GM03348 (cell line): ENCODE data around the gene DMRT1.
"Not testable (repeated sequence)": the region's sequence is repeated elsewhere in the genome, so short reads cannot be mapped to it uniquely, and the experiment has no call there.

Source experiments
- DNase-seq: peaks from one replicate; pipeline ENCODE4 v3.0.0; 2012; ENCODE audit warnings: low spot score

DMRT1 gene

GRCh38 chr9:860706-861105, 19.2 kb downstream of the DMRT1 start:
- no peak for DNase-seq

- DNase-seq: not testable (repeated sequence)
Observed at GRCh38 chr9:861525-861924, 20.0 kb downstream of the DMRT1 start.

GRCh38 chr9:875119-875962, 33.8 kb downstream of the DMRT1 start:
- no peak for DNase-seq

- no peak for DNase-seq
Observed at GRCh38 chr9:876425-876824, 34.9 kb downstream of the DMRT1 start.

GRCh38 chr9:878239-878638, 36.7 kb downstream of the DMRT1 start:
- no peak for DNase-seq

- no peak for DNase-seq
Observed at GRCh38 chr9:880725-881124, 39.2 kb downstream of the DMRT1 start.

GRCh38 chr9:882416-882924, 41.0 kb downstream of the DMRT1 start:
- no peak for DNase-seq

GRCh38 chr9:883011-883410, 41.5 kb downstream of the DMRT1 start:
- DNase-seq: no peak

GRCh38 chr9:886886-887285, 45.4 kb downstream of the DMRT1 start:
- DNase-seq: no peak

GRCh38 chr9:892123-892522, 50.6 kb downstream of the DMRT1 start:
- no peak for DNase-seq

GRCh38 chr9:893115-893514, 51.6 kb downstream of the DMRT1 start:
- no peak for DNase-seq

- peak; percentile 78 for DNase-seq
Observed at GRCh38 chr9:893843-894420, 52.4 kb downstream of the DMRT1 start.

GRCh38 chr9:899440-900184, 58.1 kb downstream of the DMRT1 start:
- no peak for DNase-seq

GRCh38 chr9:903886-904285, 62.4 kb downstream of the DMRT1 start:
- DNase-seq: no peak

GRCh38 chr9:905906-906305, 64.4 kb downstream of the DMRT1 start:
- DNase-seq: no peak

GRCh38 chr9:908536-909205, 67.2 kb downstream of the DMRT1 start:
- no peak for DNase-seq

GRCh38 chr9:911005-911404, 69.5 kb downstream of the DMRT1 start:
- DNase-seq: no peak

- DNase-seq: no peak
Observed at GRCh38 chr9:912776-913175, 71.3 kb downstream of the DMRT1 start.

GRCh38 chr9:913526-913925, 72.0 kb downstream of the DMRT1 start:
- not testable (repeated sequence) for DNase-seq

- DNase-seq: no peak
Observed at GRCh38 chr9:917730-918129, 76.2 kb downstream of the DMRT1 start.

- DNase-seq: no peak
Observed at GRCh38 chr9:920927-921326, 79.4 kb downstream of the DMRT1 start.

GRCh38 chr9:922171-922570, 80.7 kb downstream of the DMRT1 start:
- DNase-seq: no peak
